T-helper 22 cell (primary cell): Measurements from ENCODE around the gene MGST2.
"Not testable (repeated sequence)": the region's sequence is repeated elsewhere in the genome, so short reads cannot be mapped to it uniquely, and the experiment has no call there.

ENCODE experiments used
- DNase-seq: peaks from one replicate; pipeline ENCODE4 v3.0.0-alpha.2; 2020; ENCODE audit warnings: low read depth

Gene MGST2

GRCh38 chr4:139669890-139670289 is 4.3 kb downstream of the MGST2 start:
- DNase-seq, result no peak

- no peak for DNase-seq
Measured at GRCh38 chr4:139670775-139671174, 5.2 kb downstream of the MGST2 start.

- DNase-seq, result no peak
Measured at GRCh38 chr4:139672215-139672614, 6.6 kb downstream of the MGST2 start.

GRCh38 chr4:139672732-139673131 is 7.1 kb downstream of the MGST2 start:
- DNase-seq, result no peak

- no peak for DNase-seq
Measured at GRCh38 chr4:139674875-139675550, 9.4 kb downstream of the MGST2 start.

GRCh38 chr4:139675651-139676050 is 10.0 kb downstream of the MGST2 start:
- DNase-seq, result no peak

DNA sequence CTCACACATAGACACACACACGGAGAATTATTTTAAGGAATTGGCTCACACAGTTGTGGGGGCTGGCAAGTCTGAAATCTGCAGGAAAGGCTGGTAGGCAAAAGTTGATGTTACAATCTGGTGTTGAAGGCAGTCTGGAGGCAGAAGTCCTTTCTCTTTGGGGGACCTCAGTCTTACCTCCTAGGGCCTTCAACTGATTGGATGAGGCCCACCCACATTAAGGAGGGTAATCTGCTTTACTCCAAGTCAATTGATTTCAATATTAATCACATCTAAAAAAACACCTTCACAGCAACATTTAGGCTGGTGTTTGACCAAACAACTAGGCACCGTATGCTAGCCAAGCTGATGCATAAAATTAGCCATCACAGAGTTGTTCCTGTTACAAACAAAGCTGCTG is 10.7 kb downstream of the MGST2 start:
- no peak for DNase-seq

DNA sequence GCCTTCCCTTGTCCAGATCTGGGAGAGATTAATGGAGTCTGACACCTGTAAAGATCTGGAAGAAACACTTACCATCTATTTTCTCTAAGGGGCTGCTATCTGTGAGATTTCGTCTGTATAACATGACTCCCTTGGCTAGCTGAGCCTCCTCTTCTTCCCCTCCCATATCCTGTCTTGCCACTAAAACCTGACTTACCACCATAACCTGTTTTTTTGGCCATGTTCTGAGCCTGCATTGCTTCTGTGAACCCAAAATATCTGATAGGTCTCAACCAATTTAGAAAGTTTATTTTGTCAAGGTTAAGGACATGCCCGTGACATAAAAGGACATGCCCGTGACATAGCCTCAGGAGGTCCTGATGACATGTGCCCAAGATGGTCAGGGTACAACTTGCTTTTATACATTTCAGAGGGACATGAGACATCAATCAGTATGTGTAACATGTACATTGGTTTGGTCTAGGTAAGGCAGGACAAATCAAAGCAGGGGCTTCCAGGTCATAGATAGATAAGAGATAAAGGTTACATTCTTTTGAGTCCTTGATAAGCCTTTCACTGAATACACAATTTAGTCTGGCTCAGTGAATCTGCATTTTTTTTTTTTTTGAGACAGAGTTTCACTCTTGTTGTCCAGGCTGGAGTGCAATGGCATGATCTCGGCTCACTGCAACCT is 11.4 kb downstream of the MGST2 start:
- DNase-seq, result no peak

GRCh38 chr4:139682309-139682708 is 16.7 kb downstream of the MGST2 start:
- no peak for DNase-seq

GRCh38 chr4:139682741-139683151 is 17.1 kb downstream of the MGST2 start:
- DNase-seq, result no peak

DNA sequence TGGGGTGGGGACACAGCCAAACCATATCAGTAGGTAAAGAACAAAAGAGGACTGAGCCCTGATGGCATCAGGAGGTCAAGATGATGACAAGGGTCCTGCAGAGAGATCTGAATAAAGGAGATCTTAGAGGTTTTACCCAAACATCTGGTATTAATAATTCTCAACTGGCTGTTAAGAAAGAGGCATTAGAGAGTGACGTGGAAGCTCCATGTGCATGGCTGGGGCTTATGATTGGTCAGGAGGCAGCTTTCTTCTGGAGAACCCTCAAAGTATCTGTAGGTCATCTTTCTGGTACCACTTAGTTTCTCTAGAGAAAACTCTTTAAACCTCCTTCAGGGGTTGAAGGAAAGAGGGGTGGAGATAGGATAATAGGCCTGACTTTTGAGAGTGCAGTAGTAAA is 18.7 kb downstream of the MGST2 start:
- DNase-seq, result no peak

GRCh38 chr4:139685180-139685579 is 19.6 kb downstream of the MGST2 start:
- DNase-seq, result no peak

- DNase-seq, result no peak
Measured at GRCh38 chr4:139686130-139686529, 20.5 kb downstream of the MGST2 start.

DNA sequence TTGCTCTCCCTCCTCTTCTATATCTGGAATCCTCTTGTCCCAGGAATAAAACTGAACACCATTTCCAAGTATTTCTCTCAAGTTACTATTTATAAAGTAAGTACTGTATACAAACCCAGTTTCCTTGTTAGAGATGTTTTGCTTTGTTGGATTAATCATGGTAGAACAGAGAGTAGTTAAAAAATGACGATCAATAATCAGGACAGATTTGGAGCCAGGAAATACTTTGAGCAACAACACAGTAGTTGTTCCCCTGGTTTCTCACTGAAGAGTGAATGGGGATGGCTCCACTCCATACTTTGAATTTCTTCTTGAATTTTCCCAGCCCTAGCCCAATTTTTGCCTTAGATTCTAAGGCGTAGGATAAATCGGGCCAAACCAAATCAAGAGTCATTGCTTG is 21.4 kb downstream of the MGST2 start:
- DNase-seq, result no peak

- no peak for DNase-seq
Measured at GRCh38 chr4:139689093-139689722, 23.6 kb downstream of the MGST2 start.

DNA sequence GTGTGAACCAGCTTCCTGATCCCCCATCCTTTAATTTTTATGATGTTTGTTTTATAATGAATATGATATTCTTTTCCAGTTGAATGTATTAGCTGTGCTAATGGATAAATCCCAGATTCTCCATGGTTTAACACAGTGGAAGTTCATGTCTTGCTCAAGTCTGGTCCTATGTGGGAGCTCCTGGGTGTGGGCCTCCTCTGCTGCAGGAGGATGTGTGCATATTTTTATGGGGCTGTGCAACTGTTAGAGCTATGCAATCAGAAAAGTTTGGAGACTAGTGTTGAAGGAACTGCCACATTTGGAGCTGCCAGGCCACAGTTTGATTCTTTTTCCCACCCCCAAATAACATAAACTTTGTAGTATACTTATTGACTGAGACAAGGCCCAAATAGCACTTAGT is 24.8 kb downstream of the MGST2 start:
- no peak for DNase-seq

DNA sequence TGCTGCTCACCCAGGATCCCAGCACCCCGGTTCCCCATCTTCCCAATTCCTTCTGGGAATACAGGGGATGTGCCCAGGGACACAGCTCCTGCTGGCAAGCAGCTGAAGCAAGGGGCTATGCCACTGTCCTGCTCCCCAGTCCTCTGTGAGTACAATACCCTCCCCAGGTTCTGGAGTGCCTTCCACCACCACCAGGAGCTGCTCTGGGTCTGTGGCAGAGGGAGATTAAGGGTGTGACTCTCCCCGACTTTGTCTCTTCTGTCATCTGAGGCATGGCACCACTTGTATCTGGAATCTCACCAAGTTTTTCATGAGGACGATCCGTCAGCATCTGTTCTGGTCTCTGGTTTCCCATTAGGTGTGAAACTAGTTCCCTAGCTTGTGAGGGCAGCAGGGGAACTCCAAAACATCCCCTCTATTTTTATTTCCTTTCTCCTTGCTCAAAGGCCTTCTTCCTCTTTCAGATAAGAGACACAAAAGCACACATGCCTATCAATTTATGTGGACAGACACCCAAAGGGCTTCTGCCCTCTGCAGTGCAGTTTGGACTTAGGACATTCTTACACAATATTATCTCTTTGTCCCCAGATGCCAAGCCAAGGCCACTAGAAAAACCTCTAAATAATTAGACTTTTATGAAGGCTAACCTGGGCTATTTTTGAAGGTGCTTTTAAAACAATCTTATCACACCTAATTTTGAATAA is 26.8 kb downstream of the MGST2 start:
- no peak for DNase-seq

DNA sequence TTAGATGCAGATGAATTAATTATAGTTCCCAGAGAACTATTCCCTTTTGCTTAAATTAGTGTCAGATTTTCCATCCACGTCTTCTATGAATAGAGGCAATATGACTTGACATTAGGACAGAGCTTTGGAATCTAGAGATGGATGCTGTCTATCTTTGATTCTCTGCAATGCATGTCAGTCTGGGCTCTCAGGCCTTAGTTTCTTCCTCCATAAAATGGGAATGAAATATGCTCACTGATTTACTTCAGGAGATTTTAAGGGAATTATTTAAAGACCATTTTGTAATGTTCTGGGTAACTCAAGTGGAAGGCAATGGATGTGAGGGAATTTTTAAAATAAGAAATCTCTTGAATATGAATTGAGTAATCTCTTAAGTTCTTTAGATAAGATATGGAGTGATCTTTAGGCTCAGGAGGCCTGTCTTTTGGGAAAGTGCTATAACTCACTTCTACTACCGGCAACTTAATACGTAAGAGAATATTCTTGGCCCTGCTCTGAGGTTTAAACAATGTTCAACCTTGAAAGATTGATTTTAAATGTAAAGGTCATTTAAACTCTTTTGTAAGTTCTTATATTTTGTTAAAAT is 29.0 kb downstream of the MGST2 start:
- DNase-seq, result no peak

DNA sequence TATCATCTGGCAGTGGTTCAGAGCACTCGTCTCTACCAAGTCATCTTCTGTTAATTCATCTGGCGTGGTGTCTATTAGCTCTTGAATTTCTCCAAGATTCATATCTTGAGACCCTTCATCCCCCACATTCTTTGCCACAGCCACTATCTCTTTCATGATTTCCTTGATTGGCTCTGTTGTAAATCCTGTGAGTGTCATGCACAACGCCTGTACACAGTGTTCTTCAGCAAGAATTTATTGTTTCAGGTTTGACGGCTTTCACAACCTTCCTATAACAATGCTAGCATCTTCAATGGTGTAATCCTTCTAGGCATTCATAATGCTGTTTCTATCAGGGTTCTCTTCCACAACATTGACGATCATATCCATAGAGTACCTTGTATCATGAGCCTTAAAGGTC is 30.9 kb downstream of the MGST2 start:
- no peak for DNase-seq

DNA sequence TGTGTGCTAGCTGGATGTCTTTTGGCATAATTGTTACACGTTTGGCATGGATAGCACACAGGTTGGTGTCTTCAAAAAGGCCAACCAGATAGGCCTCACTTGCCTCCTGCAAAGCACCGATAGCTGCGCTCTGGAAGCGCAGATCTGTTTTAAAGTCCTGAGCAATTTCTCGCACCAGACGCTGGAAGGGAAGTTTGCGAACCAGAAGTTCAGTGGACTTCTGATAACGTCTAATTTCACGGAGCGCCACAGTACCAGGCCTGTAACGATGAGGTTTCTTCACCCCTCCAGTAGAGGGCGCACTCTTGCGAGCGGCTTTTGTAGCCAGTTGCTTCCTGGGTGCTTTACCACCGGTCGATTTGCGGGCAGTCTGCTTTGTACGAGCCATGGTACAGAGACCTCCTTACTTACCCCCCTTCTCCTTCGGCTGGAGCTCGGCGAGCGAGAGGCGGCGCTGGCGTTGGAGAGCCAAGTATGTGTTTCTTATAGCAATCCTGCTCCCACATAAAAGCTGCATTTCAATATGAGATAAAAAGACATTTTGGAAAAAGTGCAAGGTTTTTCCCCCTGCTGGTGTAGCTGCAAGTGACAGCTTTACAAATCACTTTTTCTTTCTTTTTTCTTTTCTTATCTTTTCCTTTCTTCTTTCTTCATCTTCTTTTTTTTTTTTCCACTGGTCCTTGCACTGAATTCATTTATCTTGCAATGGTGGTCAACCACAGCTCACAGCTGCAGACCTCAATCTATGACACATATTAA is 32.7 kb downstream of the MGST2 start:
- not testable (repeated sequence) for DNase-seq

DNA sequence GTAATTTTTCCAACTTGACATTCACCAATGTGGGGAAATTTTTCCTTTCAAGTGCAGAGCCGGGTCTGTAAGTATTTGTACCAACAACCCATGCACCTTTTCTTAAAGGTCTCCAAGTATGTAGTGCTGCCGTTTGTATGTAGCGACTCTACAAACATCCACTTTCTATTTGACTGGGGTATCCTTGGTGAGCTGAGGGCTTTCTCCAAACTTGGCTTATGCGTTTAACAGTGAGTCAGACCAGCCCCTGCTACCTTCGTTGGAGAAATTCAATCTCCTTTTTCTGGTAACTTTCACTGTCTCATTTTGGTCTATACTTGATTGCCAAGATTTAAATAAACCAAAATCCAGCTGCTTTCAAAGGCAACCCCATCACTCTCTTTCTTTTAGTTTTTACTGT is 34.9 kb downstream of the MGST2 start:
- DNase-seq, result no peak
